Ascending aorta (tissue), 2 donors: ENCODE measurements around the gene LDLRAD2. TPM values are rescaled to one million over a fixed set of nuclear protein-coding genes. Genes with fewer than 3 reads are reported as not detected.
"Not testable (repeated sequence)": the region's sequence is repeated elsewhere in the genome, so short reads cannot be mapped to it uniquely, and the experiment has no call there.

ENCODE experiments used
- DNase-seq, 2 donors: peaks; one replicate each; pipeline ENCODE4 v3.0.0-alpha.2; 2019; ENCODE audit warnings: low spot score in 2 of 2
- H3K27ac ChIP-seq, 2 donors: fragments of 200-600 bp; sonication (generic); one replicate each; pipeline ENCODE4 v1.5.1; 2016 to 2017; ENCODE audit warnings: mild to moderate bottlenecking in 1 of 2
- H3K27me3 ChIP-seq: fragments of 200-600 bp; sonication (generic); one replicate; pipeline ENCODE4 v1.5.1; 2017
- H3K36me3 ChIP-seq, 2 donors: fragments of 200-600 bp; sonication (generic); one replicate each; pipeline ENCODE4 v1.5.1; 2016
- H3K4me1 ChIP-seq, 2 donors: fragments of 200-600 bp; sonication (generic); one replicate each; pipeline ENCODE4 v1.5.1; 2016 to 2017; ENCODE audit warnings: mild to moderate bottlenecking in 1 of 2
- H3K4me3 ChIP-seq, 2 donors: fragments of 200-600 bp; sonication (generic); one replicate each; pipeline ENCODE4 v1.5.1; 2016 to 2017; ENCODE audit warnings: mild to moderate bottlenecking in 1 of 2
- H3K9me3 ChIP-seq, 2 donors: fragments of 200-600 bp; sonication (generic); one replicate each; pipeline ENCODE4 v1.5.1; 2016
- intact Hi-C: fragments of 100-400 bp; cut with DNase I; formaldehyde crosslinking; loops from one replicate; pipeline ENCODE4 v1.15.1; 2023
- total RNA-seq: library from RNA; depleted of rRNA; stranded (reverse); fragments of >200 nt; gene quantifications from one replicate; pipeline ENCODE4 v1.1.0, GENCODE V29; 2016
- TF ChIP-seq, protein P1 (sequence below), 3 experiments: fragments of 200-600 bp in 2 of 3; fragments of 450-650 bp in 1 of 3; sonication (generic) in 2 of 3; IDR thresholded peaks; one replicate each; pipeline ENCODE4 v1.5.1; 2016 to 2019; ENCODE audit warnings: antibody characterized with exemption in 3 of 3, mild to moderate bottlenecking in 1 of 3, moderate library complexity in 1 of 3

The LDLRAD2 gene
- total RNA-seq, 1 donor from 2014 or later = not detected

DNA sequence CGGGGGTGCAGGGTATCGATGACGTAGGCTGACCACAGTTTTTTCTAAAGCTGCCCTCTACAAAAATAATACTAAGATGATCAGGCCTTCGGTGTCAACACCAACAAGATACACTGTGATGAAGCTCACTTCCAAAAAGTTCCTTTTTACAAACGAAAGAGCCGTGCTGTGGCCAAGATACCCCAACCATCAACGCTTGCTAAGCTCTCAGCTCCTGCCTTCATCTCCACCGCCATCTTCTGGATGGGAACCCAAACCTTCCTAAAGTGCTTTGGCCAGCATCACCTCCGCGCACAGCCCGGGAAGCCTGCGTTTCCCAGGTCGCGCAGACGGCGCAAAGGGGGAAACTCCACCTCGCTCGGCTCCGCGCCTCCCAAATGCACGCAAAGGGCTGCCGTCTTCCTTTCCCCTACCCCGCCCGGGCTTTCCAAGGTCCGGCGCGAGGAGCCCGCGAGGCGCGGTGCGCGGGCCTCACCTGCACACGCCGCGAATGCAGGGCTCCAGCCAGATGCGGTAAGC, 29.7 kb upstream of the LDLRAD2 start:
- peaks cover 9 to 13% of the 10 kb centered on the region in 2 donors for H3K4me1 ChIP-seq
- TF ChIP-seq, protein P1, sequence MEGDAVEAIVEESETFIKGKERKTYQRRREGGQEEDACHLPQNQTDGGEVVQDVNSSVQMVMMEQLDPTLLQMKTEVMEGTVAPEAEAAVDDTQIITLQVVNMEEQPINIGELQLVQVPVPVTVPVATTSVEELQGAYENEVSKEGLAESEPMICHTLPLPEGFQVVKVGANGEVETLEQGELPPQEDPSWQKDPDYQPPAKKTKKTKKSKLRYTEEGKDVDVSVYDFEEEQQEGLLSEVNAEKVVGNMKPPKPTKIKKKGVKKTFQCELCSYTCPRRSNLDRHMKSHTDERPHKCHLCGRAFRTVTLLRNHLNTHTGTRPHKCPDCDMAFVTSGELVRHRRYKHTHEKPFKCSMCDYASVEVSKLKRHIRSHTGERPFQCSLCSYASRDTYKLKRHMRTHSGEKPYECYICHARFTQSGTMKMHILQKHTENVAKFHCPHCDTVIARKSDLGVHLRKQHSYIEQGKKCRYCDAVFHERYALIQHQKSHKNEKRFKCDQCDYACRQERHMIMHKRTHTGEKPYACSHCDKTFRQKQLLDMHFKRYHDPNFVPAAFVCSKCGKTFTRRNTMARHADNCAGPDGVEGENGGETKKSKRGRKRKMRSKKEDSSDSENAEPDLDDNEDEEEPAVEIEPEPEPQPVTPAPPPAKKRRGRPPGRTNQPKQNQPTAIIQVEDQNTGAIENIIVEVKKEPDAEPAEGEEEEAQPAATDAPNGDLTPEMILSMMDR (IDR thresholded peaks at IDR 0.05) = peak; percentile 20 to 32 (median 21)
- intact Hi-C loops = loop anchor here (2.0 to 5.0 kb wide), 4 partner anchors 156 to 435 kb away; no protein-coding TSS in a partner anchor
- peak overlapping the region; percentile 99 to 100 for H3K27ac ChIP-seq
- H3K27me3 ChIP-seq = no peaks in the 10 kb centered on the region
- H3K9me3 ChIP-seq = no peaks in the 10 kb centered on the region
- peak overlapping the region; percentile 97 to 99 for H3K4me3 ChIP-seq
- DNase-seq = peak in 1 of 2 donors; percentile 77
- H3K36me3 ChIP-seq = no peaks in the 10 kb centered on the region

DNA sequence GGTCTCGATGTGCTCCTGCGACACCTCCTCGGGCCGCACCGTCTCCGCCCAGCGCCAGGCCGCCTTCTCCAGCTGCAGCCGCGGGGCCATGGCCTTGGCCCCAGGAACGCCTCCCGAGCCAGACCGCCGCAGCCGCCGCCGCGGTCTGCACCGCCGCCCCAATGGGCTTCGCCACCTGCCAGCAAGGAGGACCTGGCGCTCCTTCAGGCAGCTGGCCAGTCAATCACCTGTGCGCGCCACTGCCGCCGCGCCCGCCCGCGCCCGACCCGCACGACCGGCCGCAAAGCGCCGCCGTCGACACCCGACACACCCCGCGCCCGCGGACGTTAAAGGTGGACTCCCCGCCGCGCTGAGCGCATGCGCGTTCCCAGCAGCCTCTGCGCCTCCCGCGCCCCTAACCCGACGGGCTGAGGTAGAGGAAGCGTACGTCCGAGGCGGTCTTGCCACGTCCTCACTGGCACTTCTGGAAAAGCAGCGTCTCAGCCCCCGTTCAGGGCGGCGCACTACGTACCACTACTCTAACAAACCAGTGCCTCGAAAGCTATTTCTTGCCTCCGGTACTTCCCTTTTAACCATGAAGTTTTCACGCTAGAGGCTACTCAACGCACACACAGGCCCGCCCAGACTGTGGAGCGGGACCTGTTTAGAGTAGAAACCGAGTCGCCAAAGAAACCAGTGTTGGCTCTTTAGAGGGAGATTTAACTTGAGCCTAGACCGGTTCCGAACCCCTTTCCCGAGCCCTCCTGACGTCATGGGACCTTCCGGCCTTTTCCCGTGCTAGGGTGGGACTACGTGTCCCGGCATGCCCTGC, 29.0 kb upstream of the LDLRAD2 start, which contains the start of gene USP48:
Gene USP48 (minus strand): TSS at position 282 of the 811 bp plus-strand sequence. CDS start 192 bp downstream, at position 90.
- peak within 1 kb of the TSS; percentile 97 to 99 for H3K4me3 ChIP-seq
- H3K4me1 ChIP-seq = peaks cover 9 to 13% of the 10 kb centered on the region in 2 donors
- TF ChIP-seq, protein P1 (IDR thresholded peaks at IDR 0.05) = no peak
- no peaks in the 10 kb centered on the region for H3K27me3 ChIP-seq
- peak; percentile 92 to 98 for DNase-seq
- peak within 1 kb of the TSS; percentile 99 to 100 for H3K27ac ChIP-seq
- H3K9me3 ChIP-seq = no peaks in the 10 kb centered on the region
- no peaks in the 10 kb centered on the region for H3K36me3 ChIP-seq
- intact Hi-C loops = loop anchor here (1.0 to 5.0 kb wide), 6 partner anchors 18 to 436 kb away; partner anchors contain the start of gene CDC42

DNA sequence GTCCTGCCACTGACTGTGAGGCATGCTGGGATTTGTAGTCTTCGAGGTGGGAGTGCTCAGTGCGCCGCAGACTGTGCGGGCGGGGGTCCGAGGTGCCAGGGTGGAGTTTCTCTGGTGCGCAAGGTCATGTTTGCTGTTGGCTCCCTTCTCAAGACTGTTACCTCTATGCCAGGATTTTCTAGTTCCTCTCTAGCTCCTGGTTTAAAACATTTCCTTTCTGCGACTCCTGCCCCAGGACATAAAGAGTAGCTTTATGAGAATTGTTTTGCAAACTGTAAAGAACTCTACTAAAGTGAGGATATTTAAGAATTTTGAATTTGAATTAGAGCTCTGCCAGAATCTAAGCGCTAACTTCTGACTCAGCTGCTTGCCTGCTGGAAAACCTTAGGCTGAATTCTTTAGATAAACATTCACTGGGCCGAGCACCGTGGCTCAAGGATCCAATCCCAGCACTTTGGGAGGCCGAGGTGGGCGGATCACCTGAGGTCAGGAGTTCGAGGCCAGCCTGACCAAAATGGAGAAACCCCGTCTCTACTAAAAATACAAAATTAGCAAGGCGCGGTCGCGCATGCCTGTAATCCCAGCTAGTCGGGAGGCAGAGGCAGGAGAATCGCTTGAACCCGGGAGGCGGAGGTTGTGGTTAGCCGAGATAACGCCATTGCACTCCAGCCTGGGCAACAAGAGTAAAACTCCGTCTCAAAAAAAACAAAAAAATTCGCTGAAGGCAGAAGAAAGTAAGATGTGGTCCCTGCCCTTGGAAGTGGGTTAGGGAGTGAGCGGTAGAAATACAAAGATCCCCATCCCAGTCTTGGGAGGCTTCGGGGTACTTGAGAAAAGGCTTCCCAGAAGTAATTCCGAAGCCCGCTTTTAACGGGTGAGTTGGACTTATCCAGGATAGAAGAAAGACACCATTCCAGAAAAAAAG, 28.1 kb upstream of the LDLRAD2 start:
- TF ChIP-seq, protein P1 (IDR thresholded peaks at IDR 0.05) = no peak
- intact Hi-C loops = loop anchor here (1.0 to 5.0 kb wide), 6 partner anchors 19 to 437 kb away; partner anchors contain the start of gene CDC42

DNA sequence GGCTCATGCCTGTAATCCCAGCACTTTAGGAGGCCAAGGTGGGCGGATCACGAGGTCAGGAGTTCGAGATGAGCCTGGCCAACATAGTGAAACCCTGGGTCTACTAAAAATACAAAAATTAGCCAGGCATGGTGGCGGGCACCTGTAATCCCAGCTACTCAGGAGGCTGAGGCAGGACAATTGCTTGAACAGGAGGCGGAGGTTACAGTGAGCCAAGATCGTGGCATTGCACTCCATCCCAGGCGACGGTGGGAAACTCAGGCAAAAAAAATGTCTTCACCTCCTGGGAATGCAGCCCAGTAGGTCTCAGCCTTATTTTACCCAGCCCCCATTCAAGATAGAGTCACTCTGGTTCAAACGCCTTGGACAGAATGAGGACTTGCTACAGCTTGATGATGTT, 26.3 kb upstream of the LDLRAD2 start:
- H3K9me3 ChIP-seq, H3K4me1 ChIP-seq, H3K36me3 ChIP-seq, H3K4me3 ChIP-seq, H3K27ac ChIP-seq, H3K27me3 ChIP-seq, DNase-seq, intact Hi-C loops: not testable (repeated sequence)

More for the DNA sequence above, 28.1 kb upstream of the LDLRAD2 start:
- Histone ChIP-seq H3K4me1 (peaks cover 9 to 13% of the 10 kb centered on the region in 2 donors), H3K36me3 (no peaks in the 10 kb centered on the region), H3K27ac (peak overlapping the region; percentile 99 to 100), H3K9me3 (no peaks in the 10 kb centered on the region), H3K27me3 (no peaks in the 10 kb centered on the region), H3K4me3 (peak overlapping the region; percentile 97 to 99)
- DNase-seq = peak in 1 of 2 donors; percentile 76

DNA sequence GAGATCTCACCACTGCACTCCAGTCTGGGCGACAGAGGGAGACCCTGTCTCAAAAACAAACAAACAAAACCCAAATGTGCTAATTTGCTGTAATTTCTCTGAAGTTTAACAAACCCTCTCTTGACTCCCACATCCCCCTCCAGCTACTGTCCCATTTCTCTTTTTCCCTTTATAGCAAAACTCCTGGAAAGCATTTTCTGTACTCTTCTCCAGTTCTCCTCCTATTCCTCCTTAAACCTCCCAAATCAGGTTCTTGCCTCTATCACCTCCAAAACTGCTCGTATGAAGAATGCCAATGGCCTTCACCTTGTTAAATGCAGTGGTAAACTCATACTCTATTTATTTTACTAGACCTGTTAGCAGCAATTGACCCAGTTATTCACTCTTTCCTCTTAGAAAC, 25.4 kb upstream of the LDLRAD2 start:
- TF ChIP-seq, protein P1 (IDR thresholded peaks at IDR 0.05) = no peak
- intact Hi-C loops = no loop called here

More for the DNA sequence above, 25.4 kb upstream of the LDLRAD2 start:
- no peaks in the 10 kb centered on the region for H3K27me3 ChIP-seq
- peaks cover 0 to 3% of the 10 kb centered on the region in 2 donors for H3K4me1 ChIP-seq
- no peak overlapping the region for H3K27ac ChIP-seq
- no peaks in the 10 kb centered on the region for H3K9me3 ChIP-seq
- DNase-seq = no peak
- no peak overlapping the region for H3K4me3 ChIP-seq
- no peaks in the 10 kb centered on the region for H3K36me3 ChIP-seq
